SH-SY5Y (cell line): ENCODE data around the gene CEP70.

ENCODE experiments used
- GATA2 ChIP-seq: IDR thresholded peaks from 2 replicates; pipeline ENCODE4 v1.6.1; 2011; ENCODE audit warnings: mild to moderate bottlenecking, low read depth, low read length
- GATA3 ChIP-seq: IDR thresholded peaks from 2 replicates; pipeline ENCODE4 v1.6.1; 2011; ENCODE audit warnings: low read depth, mild to moderate bottlenecking, low read length, moderate library complexity

GRCh38 chr3:138460536-138461205 is 133.4 kb downstream of the CEP70 start:
- TF ChIP-seq GATA3 (no peak), GATA2 (no peak)
